Hematopoietic multipotent progenitor cell treated with erythropoietin and hydrocortisone succinate and interleukin-3 and kit ligand, for 17 days (in vitro differentiated cells): ENCODE data around the gene NOTCH1.
"Not testable (repeated sequence)": the region's sequence is repeated elsewhere in the genome, so short reads cannot be mapped to it uniquely, and the experiment has no call there.

Source experiments
- DNase-seq: peaks from one replicate; pipeline ENCODE4 v3.0.0-alpha.2; 2015; ENCODE audit warnings: low spot score

NOTCH1 gene

DNA sequence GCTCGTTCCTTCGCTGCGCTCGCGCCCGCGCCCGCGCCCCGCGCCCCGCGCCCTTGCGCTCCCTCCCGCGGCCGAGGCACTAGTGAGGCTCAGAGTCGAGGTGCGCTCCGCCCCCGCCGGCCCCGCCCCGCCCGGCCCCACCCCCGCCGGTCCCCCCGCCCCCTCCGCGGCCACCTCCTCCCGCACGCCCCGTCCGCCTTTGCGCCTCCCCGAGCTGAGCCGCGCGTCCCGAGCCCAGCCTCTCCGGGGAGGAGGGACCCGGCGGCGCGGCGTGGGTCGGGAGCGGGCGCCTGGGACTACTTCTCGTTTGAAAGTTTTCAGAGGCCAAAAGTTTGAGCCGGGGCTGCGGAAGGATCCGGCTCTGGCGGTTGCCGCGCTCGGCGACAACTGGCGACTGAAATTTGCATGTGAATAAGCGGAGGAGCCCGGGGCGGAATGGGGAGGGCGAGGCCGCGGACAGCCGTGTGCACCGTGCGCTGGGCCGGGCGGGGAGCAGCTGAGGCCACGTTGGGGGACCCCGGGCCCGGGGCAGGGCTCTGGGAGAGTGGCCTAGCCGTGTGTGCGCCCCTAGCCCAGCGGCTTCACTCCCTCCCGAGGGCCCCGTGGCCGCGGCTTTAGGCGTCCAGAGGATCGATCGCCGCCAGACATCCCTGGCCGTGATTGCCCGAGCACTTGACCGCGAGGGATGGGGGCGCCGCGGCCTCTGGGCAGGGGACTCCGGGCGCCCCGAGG is at the start of gene NOTCH1:
Gene NOTCH1 (minus strand): TSS at position 84 of the 732 bp plus-strand sequence. CDS start 262 bp downstream, outside the sequence.
- DNase-seq, result peak; percentile 9

DNA sequence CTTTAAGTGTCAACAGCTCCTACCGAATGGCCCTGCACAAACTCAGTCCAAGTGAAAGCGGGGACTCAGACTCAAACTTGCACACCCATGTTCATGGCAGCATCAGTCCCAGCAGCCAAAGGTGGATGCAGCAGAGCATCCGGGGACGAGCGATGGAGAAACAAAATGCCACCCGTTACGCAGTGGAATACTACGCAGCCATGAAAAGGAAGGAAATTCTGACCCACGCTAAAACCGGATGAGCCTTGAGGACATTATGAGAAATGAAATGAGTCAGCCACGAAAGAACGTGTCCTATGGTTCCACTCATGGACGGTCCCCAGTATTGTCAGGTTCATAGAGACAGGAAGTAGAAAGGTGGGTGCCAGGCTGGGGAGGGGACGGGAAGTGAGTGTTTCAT is 48.6 kb upstream of the NOTCH1 start:
- DNase-seq, result no peak

- DNase-seq, result no peak
Measured at GRCh38 chr9:136593581-136593980, 47.7 kb upstream of the NOTCH1 start.

DNA sequence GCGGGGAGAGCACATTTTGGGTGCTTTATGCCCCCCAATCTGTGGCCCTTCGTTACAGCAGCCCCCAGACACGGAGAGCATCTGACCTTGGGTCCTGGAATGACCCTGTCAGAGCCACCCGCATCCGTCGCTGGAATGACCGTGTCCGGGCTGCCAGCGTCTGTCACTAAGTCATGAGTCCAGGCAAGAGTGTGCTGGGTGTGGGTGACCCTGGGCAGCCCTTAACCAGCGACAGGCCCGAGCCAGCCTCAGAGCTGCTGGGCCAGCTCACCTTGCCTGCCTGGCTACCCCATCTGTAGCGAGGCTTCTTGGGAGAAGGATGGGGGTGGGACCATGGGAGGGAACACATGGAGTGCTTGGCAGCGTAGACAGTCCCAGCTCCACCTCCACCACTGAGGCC is 46.8 kb upstream of the NOTCH1 start:
- no peak for DNase-seq

DNA sequence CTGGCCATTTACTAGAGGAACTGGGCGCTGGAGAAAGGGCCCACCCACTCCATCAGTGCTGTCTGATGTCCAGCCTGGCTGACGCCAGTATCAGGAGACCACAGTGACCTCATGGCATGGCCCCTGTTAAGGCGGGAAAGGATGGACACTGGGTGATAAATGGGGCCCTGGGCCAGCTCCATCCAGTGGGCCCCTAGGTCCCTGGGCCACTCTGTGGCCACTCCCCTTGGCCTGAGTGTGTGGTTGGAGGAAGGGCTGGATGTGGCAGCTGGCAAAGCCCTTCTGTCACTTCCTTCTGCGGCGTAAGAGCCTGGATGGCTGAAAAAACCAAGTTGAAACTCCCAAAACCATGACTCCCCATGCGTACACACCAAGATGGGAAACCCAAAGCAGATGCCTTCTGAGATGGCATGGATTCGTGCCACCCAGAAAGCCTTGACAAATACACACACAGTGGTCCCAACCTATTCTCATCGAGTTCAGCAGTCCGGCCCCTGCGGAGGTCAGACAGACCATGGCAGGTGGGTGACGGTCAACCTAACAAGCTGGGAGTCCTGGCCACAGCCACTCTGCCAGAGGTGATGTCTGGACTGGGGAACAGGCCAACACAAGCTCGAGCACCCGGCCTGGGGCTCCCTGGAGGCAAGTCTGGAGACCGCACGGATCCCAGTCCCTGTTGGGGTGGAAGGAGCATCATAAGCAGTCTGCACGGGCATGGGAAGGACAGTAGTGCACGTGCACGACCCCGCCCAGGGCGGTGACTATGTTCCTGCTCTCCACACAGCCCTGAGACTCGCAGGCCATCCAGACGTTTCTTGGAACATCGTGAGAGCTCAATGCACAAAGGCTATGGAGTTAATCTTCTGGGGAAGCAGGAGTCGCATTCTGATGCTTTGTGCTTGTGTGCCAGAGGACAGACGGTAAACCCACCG is 45.2 kb upstream of the NOTCH1 start:
- DNase-seq, result no peak

GRCh38 chr9:136589766-136590763 is 44.2 kb upstream of the NOTCH1 start:
- DNase-seq, result no peak

- no peak for DNase-seq
Measured at GRCh38 chr9:136588663-136589464, 43.0 kb upstream of the NOTCH1 start.

DNA sequence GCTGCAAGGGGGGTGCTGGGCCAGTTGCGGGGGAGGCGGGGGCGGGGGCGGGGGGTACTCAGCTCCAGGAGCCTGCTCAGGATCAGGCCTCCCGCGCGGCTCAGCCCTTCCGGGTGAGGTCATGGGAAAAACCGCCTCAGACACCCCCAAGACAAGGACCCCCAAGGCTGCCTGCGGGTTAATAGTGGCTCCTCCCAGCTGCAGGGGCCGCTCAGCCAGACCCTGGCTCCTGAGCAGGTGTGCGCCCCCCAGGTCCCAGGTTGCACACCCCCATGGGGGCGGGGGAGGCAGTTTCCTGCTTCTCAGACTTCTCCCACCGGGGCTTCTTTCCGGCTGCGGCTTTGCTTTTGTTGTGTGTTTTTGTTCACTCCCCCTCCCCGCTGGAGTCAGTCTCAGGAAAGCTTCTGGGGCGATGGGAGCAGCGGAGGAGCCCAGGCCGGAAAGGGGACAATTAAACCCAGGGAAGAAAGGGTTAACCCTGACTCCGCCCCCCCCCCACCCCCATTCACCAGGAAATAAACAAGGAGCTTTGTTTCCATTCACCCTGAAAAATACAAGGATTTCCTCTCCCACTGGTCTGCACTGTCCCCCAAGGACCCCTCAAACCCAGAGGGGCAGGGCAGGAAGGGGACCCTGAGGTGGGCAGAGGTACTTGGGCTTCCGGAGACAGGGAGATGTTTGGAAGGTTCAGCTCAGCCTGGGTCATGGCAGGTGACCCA is 42.3 kb upstream of the NOTCH1 start:
- no peak for DNase-seq

GRCh38 chr9:136587145-136587943 is 41.5 kb upstream of the NOTCH1 start:
- DNase-seq, result no peak

DNA sequence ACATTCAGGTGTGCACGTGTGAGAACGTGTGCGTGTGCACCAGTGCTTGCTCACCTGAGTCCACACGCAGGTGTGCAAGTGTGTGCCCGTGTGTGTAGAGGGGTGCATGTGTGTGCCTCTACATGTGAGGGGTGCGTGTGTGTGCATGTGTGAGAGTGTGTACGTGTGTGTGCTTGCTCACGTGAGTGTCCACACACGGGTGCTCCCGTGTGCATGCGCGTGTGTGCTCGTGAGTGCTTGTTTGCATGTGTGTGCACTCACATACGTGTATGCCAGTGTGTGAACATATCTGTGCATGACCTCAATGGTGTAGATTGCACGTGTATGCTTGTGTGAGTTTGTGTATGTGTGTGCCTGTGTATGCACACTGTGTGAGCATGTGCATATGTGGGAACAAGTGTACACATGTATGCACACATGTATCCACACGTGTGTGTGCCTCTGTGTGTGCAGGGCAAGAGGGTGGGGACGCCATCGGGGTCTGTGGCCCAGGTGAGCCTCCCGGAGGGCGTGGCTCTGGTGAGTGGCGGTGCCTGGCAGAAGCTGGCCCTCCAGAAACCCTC is 40.6 kb upstream of the NOTCH1 start:
- no peak for DNase-seq

GRCh38 chr9:136585531-136586120 is 39.8 kb upstream of the NOTCH1 start:
- no peak for DNase-seq

GRCh38 chr9:136584934-136585333 is 39.1 kb upstream of the NOTCH1 start:
- DNase-seq, result no peak

- no peak for DNase-seq
Measured at GRCh38 chr9:136584401-136584932, 38.6 kb upstream of the NOTCH1 start.

- no peak for DNase-seq
Measured at GRCh38 chr9:136582977-136583735, 37.3 kb upstream of the NOTCH1 start.

GRCh38 chr9:136581614-136582447 is 36.0 kb upstream of the NOTCH1 start:
- DNase-seq, result no peak

DNA sequence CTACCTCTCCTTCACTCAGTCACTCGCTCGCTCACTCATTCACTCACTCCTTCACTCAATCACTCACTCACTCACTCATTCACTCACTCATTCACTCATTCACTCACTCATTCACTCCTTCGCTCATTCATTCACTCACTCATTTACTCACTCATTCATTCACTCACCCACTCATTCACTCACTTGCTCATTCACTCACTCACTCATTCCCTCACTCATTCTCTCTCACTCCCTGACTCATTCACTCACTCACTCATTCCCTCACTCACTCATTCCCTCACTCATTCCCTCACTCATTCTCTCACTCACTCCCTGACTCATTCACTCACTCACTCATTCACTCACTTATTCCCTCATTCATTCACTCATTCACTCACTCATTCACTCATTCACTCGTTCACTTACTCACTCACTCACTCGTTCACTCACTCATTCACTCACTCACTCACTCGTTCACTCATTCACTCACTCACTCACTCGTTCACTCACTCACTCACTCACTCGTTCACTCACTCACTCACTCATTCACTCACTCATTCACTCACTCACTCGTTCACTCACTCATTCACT is 33.9 kb upstream of the NOTCH1 start:
- not testable (repeated sequence) for DNase-seq
